ENCODE results near the gene LIN54.
"Not testable (repeated sequence)": the region's sequence is repeated elsewhere in the genome, so short reads cannot be mapped to it uniquely, and the experiment has no call there.

Gene LIN54

GRCh38 chr4:83012687-83013419, 2.2 kb upstream of the LIN54 start:
- DNase-seq (ENCODE audit: low read depth in 2 of 3, low spot score in 2 of 3): peak; percentile 89 to 97 (median 94)

GRCh38 chr4:83012200-83012686, 1.6 kb upstream of the LIN54 start:
- peak in 2 of 3 experiments; percentile 13 to 17 for DNase-seq (ENCODE audit: low read depth in 2 of 3, low spot score in 2 of 3)

- DNase-seq (ENCODE audit: low read depth in 2 of 3, low spot score in 2 of 3): no peak
Observed at GRCh38 chr4:83011689-83012199, 1.1 kb upstream of the LIN54 start.

- peak in 1 of 3 experiments; percentile 9 for DNase-seq (ENCODE audit: low read depth in 2 of 3, low spot score in 2 of 3)
Observed at GRCh38 chr4:83010111-83010521, 507 bp downstream of the LIN54 start.

GRCh38 chr4:83009529-83009928, 1.1 kb downstream of the LIN54 start:
- DNase-seq (ENCODE audit: low read depth in 2 of 3, low spot score in 2 of 3): no peak

- not testable (repeated sequence) for DNase-seq (ENCODE audit: low read depth in 2 of 3, low spot score in 2 of 3)
Observed at GRCh38 chr4:83003044-83003791, 7.4 kb downstream of the LIN54 start.

GRCh38 chr4:83002329-83002728, 8.3 kb downstream of the LIN54 start:
- no peak for DNase-seq (ENCODE audit: low read depth in 2 of 3, low spot score in 2 of 3)

GRCh38 chr4:82998898-82999297, 11.7 kb downstream of the LIN54 start:
- no peak for DNase-seq (ENCODE audit: low read depth in 2 of 3, low spot score in 2 of 3)

GRCh38 chr4:82994834-82995233, 15.8 kb downstream of the LIN54 start:
- no peak for DNase-seq (ENCODE audit: low read depth in 2 of 3, low spot score in 2 of 3)

GRCh38 chr4:82989575-82990429, 20.8 kb downstream of the LIN54 start:
- DNase-seq (ENCODE audit: low read depth in 2 of 3, low spot score in 2 of 3): no peak

GRCh38 chr4:82988323-82988832, 22.2 kb downstream of the LIN54 start:
- DNase-seq (ENCODE audit: low read depth in 2 of 3, low spot score in 2 of 3): no peak

- DNase-seq (ENCODE audit: low read depth in 2 of 3, low spot score in 2 of 3): not testable (repeated sequence)
Observed at GRCh38 chr4:82987519-82987918, 23.1 kb downstream of the LIN54 start.

- no peak for DNase-seq (ENCODE audit: low read depth in 2 of 3, low spot score in 2 of 3)
Observed at GRCh38 chr4:82984459-82984858, 26.2 kb downstream of the LIN54 start.

- DNase-seq (ENCODE audit: low read depth in 2 of 3, low spot score in 2 of 3): no peak
Observed at GRCh38 chr4:82983444-82983843, 27.2 kb downstream of the LIN54 start.

GRCh38 chr4:82981138-82981537, 29.5 kb downstream of the LIN54 start:
- no peak for DNase-seq (ENCODE audit: low read depth in 2 of 3, low spot score in 2 of 3)

- no peak for DNase-seq (ENCODE audit: low read depth in 2 of 3, low spot score in 2 of 3)
Observed at GRCh38 chr4:82975792-82976191, 34.8 kb downstream of the LIN54 start.

GRCh38 chr4:82969414-82969813, 41.2 kb downstream of the LIN54 start:
- DNase-seq (ENCODE audit: low read depth in 2 of 3, low spot score in 2 of 3): no peak

GRCh38 chr4:82968972-82969371, 41.7 kb downstream of the LIN54 start:
- DNase-seq (ENCODE audit: low read depth in 2 of 3, low spot score in 2 of 3): no peak

GRCh38 chr4:82965763-82966162, 44.9 kb downstream of the LIN54 start:
- DNase-seq (ENCODE audit: low read depth in 2 of 3, low spot score in 2 of 3): no peak

GRCh38 chr4:82957045-82957444, 53.6 kb downstream of the LIN54 start:
- DNase-seq (ENCODE audit: low read depth in 2 of 3, low spot score in 2 of 3): no peak

GRCh38 chr4:82954212-82954611, 56.4 kb downstream of the LIN54 start:
- DNase-seq (ENCODE audit: low read depth in 2 of 3, low spot score in 2 of 3): no peak

Data from activated CD8-positive, alpha-beta memory T cell treated with anti-CD3 and anti-CD28 coated beads for 48 hours (primary cell).